ENCODE measurements around the gene TTLL6. TPM values are rescaled to one million over a fixed set of nuclear protein-coding genes. Genes with fewer than 3 reads are reported as not detected.

TTLL6 gene
- total RNA-seq, 1 donor from 2014 or later, result 17.4 TPM

GRCh38 chr17:48809182-48809581 lies 7.8 kb downstream of the TTLL6 start:
- no peak overlapping the region for H3K9ac ChIP-seq
- peaks cover 22% of the 10 kb centered on the region for H3K27me3 Mint-ChIP-seq (ENCODE audit: insufficient read depth, low read depth)
- DNase-seq (ENCODE audit: low spot score), result no peak
- H3K4me1 ChIP-seq, result no peaks in the 10 kb centered on the region
- H3K27ac Mint-ChIP-seq, result no peak overlapping the region
- peaks cover 8% of the 10 kb centered on the region for H3K27me3 ChIP-seq
- no peaks in the 10 kb centered on the region for H3K36me3 Mint-ChIP-seq
- H3K4me1 Mint-ChIP-seq, result no peaks in the 10 kb centered on the region
- no peaks in the 10 kb centered on the region for H3K9me3 Mint-ChIP-seq
- H3F3A ChIP-seq (ENCODE audit: low read depth), result no peaks in the 10 kb centered on the region
- no peak overlapping the region for H3K27ac ChIP-seq
- H4K20me1 ChIP-seq (ENCODE audit: low read depth), result no peaks in the 10 kb centered on the region
- no peak for TF ChIP-seq EZH2 (IDR thresholded peaks at IDR 0.05)
- TF ChIP-seq EZH2phosphoT487 (IDR thresholded peaks at IDR 0.05), result no peak
- TF ChIP-seq, protein P1, sequence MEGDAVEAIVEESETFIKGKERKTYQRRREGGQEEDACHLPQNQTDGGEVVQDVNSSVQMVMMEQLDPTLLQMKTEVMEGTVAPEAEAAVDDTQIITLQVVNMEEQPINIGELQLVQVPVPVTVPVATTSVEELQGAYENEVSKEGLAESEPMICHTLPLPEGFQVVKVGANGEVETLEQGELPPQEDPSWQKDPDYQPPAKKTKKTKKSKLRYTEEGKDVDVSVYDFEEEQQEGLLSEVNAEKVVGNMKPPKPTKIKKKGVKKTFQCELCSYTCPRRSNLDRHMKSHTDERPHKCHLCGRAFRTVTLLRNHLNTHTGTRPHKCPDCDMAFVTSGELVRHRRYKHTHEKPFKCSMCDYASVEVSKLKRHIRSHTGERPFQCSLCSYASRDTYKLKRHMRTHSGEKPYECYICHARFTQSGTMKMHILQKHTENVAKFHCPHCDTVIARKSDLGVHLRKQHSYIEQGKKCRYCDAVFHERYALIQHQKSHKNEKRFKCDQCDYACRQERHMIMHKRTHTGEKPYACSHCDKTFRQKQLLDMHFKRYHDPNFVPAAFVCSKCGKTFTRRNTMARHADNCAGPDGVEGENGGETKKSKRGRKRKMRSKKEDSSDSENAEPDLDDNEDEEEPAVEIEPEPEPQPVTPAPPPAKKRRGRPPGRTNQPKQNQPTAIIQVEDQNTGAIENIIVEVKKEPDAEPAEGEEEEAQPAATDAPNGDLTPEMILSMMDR (IDR thresholded peaks at IDR 0.05), result no peak
- H3K36me3 ChIP-seq, result no peaks in the 10 kb centered on the region
- no peak overlapping the region for H3K4me3 Mint-ChIP-seq
- no peak overlapping the region for H3K4me2 ChIP-seq
- H3K79me2 ChIP-seq (ENCODE audit: low read depth), result no peaks in the 10 kb centered on the region
- no peaks in the 10 kb centered on the region for H3K9me3 ChIP-seq (ENCODE audit: low read depth)
- H3K4me3 ChIP-seq, result no peak overlapping the region
- H2AFZ ChIP-seq (replicated peaks), result no peak overlapping the region

DNA sequence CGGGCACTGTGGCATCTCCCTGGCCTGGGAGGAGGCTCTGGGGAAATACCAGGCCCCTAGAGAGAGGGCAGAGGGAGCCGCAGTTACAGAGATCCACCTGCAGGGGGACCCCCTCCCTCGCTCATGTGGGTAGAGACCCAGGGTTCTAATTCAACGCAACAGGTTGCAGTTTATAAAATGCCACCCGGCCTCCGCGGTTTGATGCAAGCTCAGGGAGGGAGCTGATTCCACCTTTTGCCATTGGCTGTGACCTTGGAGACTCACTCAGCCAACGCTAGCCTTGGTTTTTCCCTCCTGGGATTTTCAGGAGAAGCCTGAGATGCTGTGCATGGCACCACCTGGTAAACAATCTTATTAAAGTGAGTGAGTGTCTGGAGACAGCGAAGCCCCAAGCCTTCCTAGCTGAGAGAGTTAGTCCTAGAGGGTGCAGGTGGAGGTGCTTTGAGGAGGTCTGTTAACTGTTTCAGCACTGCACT lies 12.1 kb downstream of the TTLL6 start:
- Mint-ChIP-seq H3K9me3 (no peaks in the 10 kb centered on the region), H3K27me3 (ENCODE audit: insufficient read depth, low read depth) (peaks cover 9% of the 10 kb centered on the region), H3K36me3 (no peaks in the 10 kb centered on the region), H3K4me1 (no peaks in the 10 kb centered on the region), H3K4me3 (no peak overlapping the region), H3K27ac (no peak overlapping the region)
- peak; percentile 80 for DNase-seq (ENCODE audit: low spot score)
- Histone ChIP-seq H3K4me1 (no peaks in the 10 kb centered on the region), H3K9me3 (ENCODE audit: low read depth) (no peaks in the 10 kb centered on the region), H3K9ac (no peak overlapping the region), H3K27me3 (peaks cover 8% of the 10 kb centered on the region), H3K36me3 (no peaks in the 10 kb centered on the region), H2AFZ (replicated peaks) (no peak overlapping the region), H3K79me2 (ENCODE audit: low read depth) (no peaks in the 10 kb centered on the region), H3K27ac (no peak overlapping the region), H3F3A (ENCODE audit: low read depth) (no peaks in the 10 kb centered on the region), H3K4me3 (no peak overlapping the region), H3K4me2 (no peak overlapping the region), H4K20me1 (ENCODE audit: low read depth) (no peaks in the 10 kb centered on the region)
- TF ChIP-seq EZH2phosphoT487 (IDR thresholded peaks at IDR 0.05) (no peak), EZH2 (IDR thresholded peaks at IDR 0.05) (peak; percentile 47)
- TF ChIP-seq, protein P1 (IDR thresholded peaks at IDR 0.05), result peak; percentile 94

DNA sequence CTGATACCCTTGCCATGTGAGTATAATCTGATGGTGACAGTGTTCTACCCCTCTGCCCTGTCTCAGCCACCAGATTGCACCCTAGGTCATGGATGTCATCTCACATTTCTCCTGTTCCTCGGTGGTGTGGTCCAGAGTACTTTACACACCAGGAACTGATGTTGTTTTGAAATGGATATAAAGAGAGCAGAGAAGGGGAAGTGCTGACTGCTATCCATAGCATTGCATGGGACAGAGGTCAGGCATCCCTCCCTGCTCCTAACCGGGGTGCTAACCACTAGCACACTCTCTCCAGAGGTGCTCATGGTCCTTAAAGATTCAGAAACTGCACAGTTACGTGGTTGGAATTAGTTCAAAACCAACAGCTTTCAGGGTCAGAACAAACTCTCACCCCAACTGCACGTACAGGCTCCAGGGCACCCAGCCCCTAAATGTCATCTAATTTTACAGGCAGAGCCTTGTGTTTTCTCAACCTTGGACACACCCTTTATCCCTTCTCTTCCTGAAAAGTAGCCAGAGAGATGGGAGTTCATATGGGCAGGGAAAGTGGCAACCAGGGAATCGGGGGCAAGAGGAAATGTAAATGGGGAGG lies 16.3 kb downstream of the TTLL6 start:
- peaks cover 8% of the 10 kb centered on the region for H3K27me3 ChIP-seq
- peaks cover 3% of the 10 kb centered on the region for H3K4me1 Mint-ChIP-seq
- no peak overlapping the region for H2AFZ ChIP-seq (replicated peaks)
- no peaks in the 10 kb centered on the region for H3K36me3 ChIP-seq
- no peaks in the 10 kb centered on the region for H3K4me1 ChIP-seq
- H3K4me3 ChIP-seq, result no peak overlapping the region
- TF ChIP-seq EZH2 (IDR thresholded peaks at IDR 0.05) (no peak), EZH2phosphoT487 (IDR thresholded peaks at IDR 0.05) (no peak)
- TF ChIP-seq, protein P1 (IDR thresholded peaks at IDR 0.05), result no peak
- H3K36me3 Mint-ChIP-seq, result no peaks in the 10 kb centered on the region
- no peaks in the 10 kb centered on the region for H3K9me3 Mint-ChIP-seq
- H3K9ac ChIP-seq, result no peak overlapping the region
- H3K4me3 Mint-ChIP-seq, result no peak overlapping the region
- no peak for DNase-seq (ENCODE audit: low spot score)
- no peak overlapping the region for H3K27ac Mint-ChIP-seq
- no peaks in the 10 kb centered on the region for H4K20me1 ChIP-seq (ENCODE audit: low read depth)
- H3K9me3 ChIP-seq (ENCODE audit: low read depth), result no peaks in the 10 kb centered on the region
- H3K4me2 ChIP-seq, result no peak overlapping the region
- H3F3A ChIP-seq (ENCODE audit: low read depth), result no peaks in the 10 kb centered on the region
- H3K27ac ChIP-seq, result no peak overlapping the region
- peaks cover 11% of the 10 kb centered on the region for H3K27me3 Mint-ChIP-seq (ENCODE audit: insufficient read depth, low read depth)
- H3K79me2 ChIP-seq (ENCODE audit: low read depth), result no peaks in the 10 kb centered on the region
